NCI-H146 treated with DMSO at 0.1 percent for 48 hours (cell line): ENCODE results near the gene CAMK2N2.
"Not testable (repeated sequence)": the region's sequence is repeated elsewhere in the genome, so short reads cannot be mapped to it uniquely, and the experiment has no call there.

ENCODE experiments used
- DNase-seq: peaks from one replicate; lab custom pipeline; 2025; ENCODE audit not compliant: unreplicated experiment; lab: John Stamatoyannopoulos, UW

The CAMK2N2 gene

GRCh38 chr3:184275381-184275701 is 14.0 kb upstream of the CAMK2N2 start:
- no peak for DNase-seq

- DNase-seq = no peak
Measured at GRCh38 chr3:184272269-184272668, 10.9 kb upstream of the CAMK2N2 start.

GRCh38 chr3:184267249-184267648 is 5.9 kb upstream of the CAMK2N2 start:
- not testable (repeated sequence) for DNase-seq

- no peak for DNase-seq
Measured at GRCh38 chr3:184262764-184263179, 1.4 kb upstream of the CAMK2N2 start.

GRCh38 chr3:184261854-184262763 is 756 bp upstream of the CAMK2N2 start:
- peak; percentile 80 for DNase-seq

- no peak for DNase-seq
Measured at GRCh38 chr3:184260724-184261269, 556 bp downstream of the CAMK2N2 start.

GRCh38 chr3:184259878-184260723 is 1.3 kb downstream of the CAMK2N2 start:
- DNase-seq = peak; percentile 36

- DNase-seq = no peak
Measured at GRCh38 chr3:184259396-184259877, 1.9 kb downstream of the CAMK2N2 start.

- DNase-seq = no peak
Measured at GRCh38 chr3:184258926-184259325, 2.4 kb downstream of the CAMK2N2 start.

- DNase-seq = no peak
Measured at GRCh38 chr3:184257083-184257915, 4.1 kb downstream of the CAMK2N2 start.

- no peak for DNase-seq
Measured at GRCh38 chr3:184255291-184256039, 5.9 kb downstream of the CAMK2N2 start.

GRCh38 chr3:184250167-184250828 is 11.1 kb downstream of the CAMK2N2 start:
- peak; percentile 96 for DNase-seq

GRCh38 chr3:184249412-184250166 is 11.8 kb downstream of the CAMK2N2 start, which contains the start of gene EEF1AKMT4:
TSS of gene EEF1AKMT4 (plus strand) at chr3:184249672. CDS start at chr3:184249695, 23 bp downstream.
- DNase-seq = peak; percentile 100

GRCh38 chr3:184248454-184249411 is 12.6 kb downstream of the CAMK2N2 start, which contains the start of gene ALG3:
TSS of gene ALG3 (minus strand) at chr3:184248962. CDS start at chr3:184248940, 22 bp downstream.
- DNase-seq = peak; percentile 70

- DNase-seq = no peak
Measured at GRCh38 chr3:184242297-184242685, 19.1 kb downstream of the CAMK2N2 start.

- DNase-seq = no peak
Measured at GRCh38 chr3:184241447-184242296, 19.7 kb downstream of the CAMK2N2 start.

- DNase-seq = no peak
Measured at GRCh38 chr3:184241141-184241446, 20.3 kb downstream of the CAMK2N2 start.
